DOHH2 (cell line): Measurements from ENCODE around the gene ERO1B.

ENCODE experiments used
- H3F3A ChIP-seq: fragments of 200-600 bp; sonication (generic), shearing (Covaris generic); 2 replicates; pipeline ENCODE4 v1.6.0; 2016; ENCODE audit warnings: antibody characterized with exemption, mild to moderate bottlenecking; ENCODE audit not compliant: control insufficient read depth, insufficient read depth
- H3K27ac ChIP-seq: fragments of 200-600 bp; sonication (generic); 2 replicates; pipeline ENCODE4 v1.5.1; 2014; ENCODE audit warnings: low read depth, mild to moderate bottlenecking, low read length, moderate library complexity
- H3K27me3 ChIP-seq: fragments of 200-600 bp; sonication (generic); 2 replicates; pipeline ENCODE4 v1.6.1; 2014; ENCODE audit warnings: mild to moderate bottlenecking, low read length, mixed read lengths; ENCODE audit not compliant: control insufficient read depth
- H3K36me3 ChIP-seq: fragments of 200-600 bp; sonication (generic); 2 replicates; pipeline ENCODE4 v1.6.1; 2014; ENCODE audit warnings: mild to moderate bottlenecking, low read length, moderate library complexity, mixed read lengths; ENCODE audit not compliant: control insufficient read depth
- H3K4me1 ChIP-seq: fragments of 200-600 bp; sonication (generic); 2 replicates; pipeline ENCODE4 v1.6.1; 2014; ENCODE audit warnings: mild to moderate bottlenecking, low read length, mixed read lengths; ENCODE audit not compliant: control insufficient read depth
- H3K4me2 ChIP-seq: fragments of 200-600 bp; sonication (generic); 2 replicates; pipeline ENCODE4 v1.6.0; 2014; ENCODE audit warnings: mild to moderate bottlenecking, low read length, moderate library complexity
- H3K4me3 ChIP-seq: fragments of 200-600 bp; sonication (generic); 2 replicates; pipeline ENCODE4 v1.5.1; 2014; ENCODE audit warnings: mild to moderate bottlenecking, low read length, mixed read lengths
- H3K79me2 ChIP-seq: fragments of 200-600 bp; sonication (generic); 2 replicates; pipeline ENCODE4 v1.6.1; 2014; ENCODE audit warnings: mild to moderate bottlenecking, low read length, mixed read lengths; ENCODE audit not compliant: control insufficient read depth
- H3K9me2 ChIP-seq: fragments of 200-600 bp; sonication (generic); replicated peaks from 2 replicates; pipeline ENCODE4 v1.6.1; 2014; ENCODE audit warnings: mild to moderate bottlenecking, low read length, mixed read lengths; ENCODE audit not compliant: control insufficient read depth
- H3K9me3 ChIP-seq: fragments of 200-600 bp; sonication (generic); 2 replicates; pipeline ENCODE4 v1.6.1; 2014; ENCODE audit warnings: antibody characterized with exemption, low read length, mixed read lengths; ENCODE audit not compliant: control insufficient read depth, insufficient read depth
- H4K20me1 ChIP-seq: fragments of 200-600 bp; sonication (generic); 2 replicates; pipeline ENCODE4 v1.6.0; 2014; ENCODE audit warnings: low read depth, mild to moderate bottlenecking, antibody characterized with exemption, low read length, moderate library complexity; ENCODE audit not compliant: control insufficient read depth, insufficient read depth
- CTCF ChIP-seq: fragments of 200-600 bp; sonication (generic); IDR thresholded peaks from one replicate; pipeline ENCODE4 v1.5.1; 2014; ENCODE audit warnings: antibody characterized with exemption, mild to moderate bottlenecking, low read depth, low read length; ENCODE audit not compliant: poor library complexity, severe bottlenecking
- EZH2phosphoT487 ChIP-seq: fragments of 200-600 bp; sonication (generic); IDR thresholded peaks from 2 replicates; pipeline ENCODE4 v1.6.1; 2017; ENCODE audit warnings: borderline replicate concordance, mild to moderate bottlenecking, antibody characterized with exemption, low read length, moderate library complexity, mixed read lengths

ERO1B gene

DNA sequence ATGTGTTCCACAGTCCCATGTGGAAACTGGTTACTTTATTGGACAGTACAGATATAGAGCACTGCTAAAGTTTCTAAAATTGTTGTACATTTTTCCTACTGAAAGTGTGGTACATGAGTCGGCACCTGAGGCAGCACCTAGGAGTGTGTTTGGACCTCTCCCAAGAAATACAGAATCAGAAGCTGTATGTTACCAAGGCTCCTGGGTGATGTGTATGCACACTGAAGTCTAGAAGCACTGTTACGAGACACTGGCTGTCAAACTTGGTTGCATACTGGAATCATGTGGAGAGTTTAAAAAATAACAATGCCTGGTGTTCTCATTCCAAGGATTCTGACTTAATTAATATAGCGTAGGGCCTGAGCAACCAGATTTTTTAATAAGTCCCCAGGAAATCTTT is 46.6 kb downstream of the ERO1B start:
- no peaks in the 10 kb centered on the region for H3K79me2 ChIP-seq
- H3K36me3 ChIP-seq, result peaks cover 17% of the 10 kb centered on the region
- H3K27me3 ChIP-seq, result no peaks in the 10 kb centered on the region
- 0 out of 2 replicates have a peak, but pooled peaks cover 4% of the 10 kb centered on the region for H3F3A ChIP-seq
- H3K4me2 ChIP-seq, result no peak overlapping the region
- no peaks in the 10 kb centered on the region for H4K20me1 ChIP-seq
- no peak overlapping the region for H3K4me3 ChIP-seq
- H3K27ac ChIP-seq, result no peak overlapping the region
- no peaks in the 10 kb centered on the region for H3K9me3 ChIP-seq
- H3K4me1 ChIP-seq, result no peaks in the 10 kb centered on the region
- H3K9me2 ChIP-seq, result no peaks in the 10 kb centered on the region
- no peak for TF ChIP-seq EZH2phosphoT487

DNA sequence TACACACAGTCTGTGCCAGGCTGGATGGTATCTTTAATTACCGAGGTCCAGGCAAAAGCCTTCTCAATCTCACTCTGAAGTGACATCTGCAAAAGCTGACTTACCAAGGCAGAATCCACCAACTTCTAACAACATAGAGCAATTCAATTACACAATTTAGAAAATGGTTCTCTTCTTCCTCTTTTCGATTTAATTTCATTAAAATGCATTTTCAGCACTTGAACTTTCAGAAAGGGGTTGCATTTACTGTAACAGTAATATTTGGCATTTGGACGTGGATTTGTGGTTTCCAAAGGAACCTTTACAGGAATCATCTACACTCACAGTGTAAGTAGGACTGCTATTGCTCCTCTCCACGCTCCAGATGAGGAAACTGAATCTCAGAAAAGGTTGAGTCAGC is 53.3 kb downstream of the ERO1B start:
- Histone ChIP-seq H3K4me2 (no peak overlapping the region), H3K27ac (no peak overlapping the region)
- TF ChIP-seq CTCF, result no peak
- TF ChIP-seq EZH2phosphoT487, result no peak

DNA sequence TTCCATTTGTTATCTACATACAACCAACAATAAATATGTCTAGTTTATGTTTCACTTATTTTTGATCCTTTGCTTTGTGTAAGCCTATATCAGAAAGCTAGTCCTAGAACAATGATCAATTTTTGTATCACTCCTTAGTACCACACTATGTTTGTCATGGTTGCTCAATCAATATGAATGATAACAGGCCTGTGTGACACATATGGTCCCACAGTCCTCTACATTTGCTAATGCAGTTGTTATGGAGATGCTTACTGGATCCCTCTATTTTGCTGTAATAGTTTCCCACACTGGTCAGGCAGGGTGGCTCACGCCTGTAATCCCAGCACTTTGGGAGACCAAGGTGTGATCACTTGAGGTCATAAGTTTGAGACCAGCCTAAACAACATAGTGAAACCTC is 59.1 kb downstream of the ERO1B start:
- Histone ChIP-seq H4K20me1 (no peaks in the 10 kb centered on the region), H3K9me3 (no peaks in the 10 kb centered on the region), H3K4me1 (no peaks in the 10 kb centered on the region), H3K27me3 (no peaks in the 10 kb centered on the region), H3K79me2 (no peaks in the 10 kb centered on the region), H3K4me3 (no peak overlapping the region), H3K4me2 (no peak overlapping the region), H3F3A (peaks cover 5% of the 10 kb centered on the region; the same call in 1 of the 2 replicates), H3K27ac (no peak overlapping the region), H3K9me2 (no peaks in the 10 kb centered on the region), H3K36me3 (peaks cover 51% of the 10 kb centered on the region)
- TF ChIP-seq EZH2phosphoT487 (no peak), CTCF (no peak)

More for the DNA sequence above, 53.3 kb downstream of the ERO1B start:
- Histone ChIP-seq H3K27me3 (no peaks in the 10 kb centered on the region), H4K20me1 (no peaks in the 10 kb centered on the region), H3K36me3 (peaks cover 21% of the 10 kb centered on the region), H3K4me1 (no peaks in the 10 kb centered on the region), H3K9me3 (no peaks in the 10 kb centered on the region), H3K4me3 (no peak overlapping the region), H3F3A (no peaks in the 10 kb centered on the region), H3K79me2 (no peaks in the 10 kb centered on the region), H3K9me2 (no peaks in the 10 kb centered on the region)

GRCh38 chr1:236220473-236220872 is 61.3 kb downstream of the ERO1B start:
- peaks cover 5% of the 10 kb centered on the region; the same call in 1 of the 2 replicates for H3F3A ChIP-seq
- no peaks in the 10 kb centered on the region for H3K27me3 ChIP-seq
- no peak overlapping the region for H3K27ac ChIP-seq
- H3K79me2 ChIP-seq, result no peaks in the 10 kb centered on the region
- H3K4me2 ChIP-seq, result no peak overlapping the region
- no peaks in the 10 kb centered on the region for H3K4me1 ChIP-seq
- no peaks in the 10 kb centered on the region for H4K20me1 ChIP-seq
- no peak overlapping the region for H3K4me3 ChIP-seq
- no peak for TF ChIP-seq EZH2phosphoT487
- TF ChIP-seq CTCF, result no peak
- peaks cover 49% of the 10 kb centered on the region for H3K36me3 ChIP-seq
- no peaks in the 10 kb centered on the region for H3K9me3 ChIP-seq
- no peaks in the 10 kb centered on the region for H3K9me2 ChIP-seq
